GF-D8 (cell line): ENCODE results near the gene SMAD2.
"Not testable (repeated sequence)": the region's sequence is repeated elsewhere in the genome, so short reads cannot be mapped to it uniquely, and the experiment has no call there.

Experiments used
- DNase-seq: peaks from one replicate; lab custom pipeline; 2025; lab: John Stamatoyannopoulos, UW

SMAD2 gene

DNA sequence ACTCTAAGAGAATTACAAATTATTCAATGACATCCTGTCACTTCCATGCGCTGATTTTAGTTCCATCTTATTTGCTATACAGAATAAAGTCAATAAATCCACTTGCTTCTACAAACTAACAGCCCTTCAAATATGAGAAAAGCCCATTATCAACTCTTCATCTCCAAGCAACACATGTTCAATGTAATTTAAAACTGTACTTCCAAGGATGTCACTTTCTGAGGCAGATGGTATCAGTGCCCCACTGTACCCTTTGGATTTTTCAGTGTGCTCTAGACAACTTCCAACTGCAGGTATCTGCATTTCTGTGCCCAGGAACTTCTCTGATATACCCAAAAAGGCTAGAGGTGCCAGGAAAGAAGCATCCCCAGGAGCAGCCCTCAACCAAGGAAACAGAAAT lies 87.6 kb downstream of the SMAD2 start:
- DNase-seq = no peak

DNA sequence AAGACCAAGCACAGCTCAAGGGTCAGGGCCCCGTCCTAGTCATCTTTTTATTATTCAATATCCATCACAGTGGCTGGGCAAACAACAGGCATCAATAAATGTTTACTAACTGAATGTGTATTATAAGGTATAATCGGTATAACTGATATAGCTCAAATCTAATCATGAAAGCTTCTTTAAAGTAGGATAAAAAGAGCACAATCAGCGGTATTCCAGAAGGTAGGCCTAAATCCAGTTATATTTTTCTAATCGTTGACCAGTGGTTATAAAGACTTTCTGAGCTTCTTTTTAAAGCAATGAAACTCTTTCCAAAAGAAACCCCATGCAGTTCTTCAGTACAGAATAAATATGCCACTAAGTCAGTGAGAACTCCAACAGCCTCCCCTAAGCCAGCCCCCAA lies 92.1 kb downstream of the SMAD2 start:
- DNase-seq = no peak

DNA sequence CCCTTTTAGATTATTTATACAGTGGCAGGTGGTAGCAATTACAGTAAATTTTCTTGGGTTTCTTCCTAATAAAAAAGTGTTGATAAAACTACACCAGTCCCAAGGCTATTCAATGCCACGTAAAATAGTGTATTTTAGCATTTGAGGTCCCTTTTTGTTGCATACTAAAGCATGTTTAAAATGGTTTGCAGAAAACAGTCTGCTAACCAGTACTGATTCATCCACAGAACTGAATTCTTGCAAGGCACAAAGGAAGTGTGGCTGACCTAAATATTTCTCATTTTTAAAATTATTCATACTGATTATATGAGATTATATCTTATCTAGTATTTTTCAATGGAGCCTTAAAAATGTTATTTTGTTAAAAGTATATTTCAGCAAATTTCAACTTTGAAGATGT lies 98.1 kb downstream of the SMAD2 start:
- no peak for DNase-seq

DNA sequence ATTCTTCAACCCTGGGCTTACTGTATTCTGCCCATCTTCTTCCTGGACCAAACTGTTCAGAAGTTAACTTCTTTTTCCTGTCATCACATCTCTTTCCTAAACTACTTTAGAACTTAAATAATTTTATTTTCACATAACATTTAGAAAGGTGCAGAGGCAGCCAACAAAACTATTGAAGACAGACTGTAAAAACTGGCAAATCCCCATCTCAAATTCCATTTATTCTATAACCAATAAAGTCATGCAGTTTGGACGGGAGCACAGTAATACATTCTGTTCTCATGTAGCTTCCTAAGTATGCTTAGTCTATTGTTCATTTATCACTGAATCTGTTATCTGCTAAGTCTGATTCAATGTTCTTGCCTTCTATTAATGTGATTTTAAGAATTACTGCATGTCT lies 99.1 kb downstream of the SMAD2 start:
- DNase-seq = no peak

DNA sequence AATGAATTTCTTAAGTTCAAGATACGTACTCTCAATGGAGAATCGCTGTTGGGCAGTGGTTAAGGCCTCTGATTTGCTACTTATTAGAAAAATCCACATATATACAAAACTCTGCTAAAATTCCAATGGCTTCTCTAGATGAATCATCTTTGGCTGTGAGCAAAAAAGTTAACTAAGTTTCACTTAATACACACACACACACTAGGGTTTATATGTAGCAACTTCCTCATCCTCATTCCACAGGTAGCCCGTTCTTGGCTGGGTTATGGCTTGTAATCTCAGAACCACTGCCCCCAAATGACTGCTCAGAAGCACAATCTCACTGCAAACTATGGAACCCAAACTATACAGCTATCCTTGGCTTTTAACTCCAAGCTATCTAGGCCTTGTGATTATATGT lies 99.7 kb downstream of the SMAD2 start:
- no peak for DNase-seq

DNA sequence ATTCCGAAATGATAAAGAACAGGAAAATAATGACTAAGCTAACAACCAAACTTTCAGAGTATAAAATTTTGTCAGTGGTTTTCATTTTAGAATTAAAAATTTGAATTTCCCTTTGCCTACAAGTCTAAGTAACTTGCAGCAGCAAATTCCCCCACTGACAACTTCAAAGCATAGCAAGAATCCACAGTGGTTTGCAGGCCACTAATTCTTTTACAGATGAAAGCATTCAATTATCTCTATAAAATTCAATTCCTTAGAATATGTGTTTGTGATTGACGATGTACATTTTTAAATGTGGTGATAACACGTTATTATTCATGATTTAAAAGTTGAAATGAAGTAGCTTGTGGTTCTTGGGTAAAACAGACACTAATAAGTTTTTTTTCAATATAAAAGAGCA lies 100.6 kb downstream of the SMAD2 start:
- no peak for DNase-seq

DNA sequence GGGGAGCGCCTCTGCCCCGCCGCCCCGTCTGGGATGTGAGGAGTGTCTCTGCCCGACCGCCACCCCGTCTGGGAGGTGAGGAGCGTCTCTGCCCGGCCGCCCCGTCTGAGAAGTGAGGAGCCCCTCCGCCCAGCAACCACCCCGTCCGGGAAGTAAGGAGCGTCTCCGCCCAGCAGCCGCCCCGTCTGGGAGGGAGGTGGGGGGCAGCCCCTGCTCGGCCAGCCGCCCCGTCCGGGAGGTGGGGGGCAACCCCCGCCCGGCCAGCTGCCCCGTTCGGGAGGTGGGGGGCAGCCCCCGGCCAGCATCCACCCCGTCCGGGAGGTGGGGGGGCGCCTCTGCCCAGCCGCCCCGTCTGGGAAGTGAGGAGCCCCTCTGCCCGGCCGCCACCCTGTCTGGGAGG lies 102.4 kb downstream of the SMAD2 start:
- not testable (repeated sequence) for DNase-seq

DNA sequence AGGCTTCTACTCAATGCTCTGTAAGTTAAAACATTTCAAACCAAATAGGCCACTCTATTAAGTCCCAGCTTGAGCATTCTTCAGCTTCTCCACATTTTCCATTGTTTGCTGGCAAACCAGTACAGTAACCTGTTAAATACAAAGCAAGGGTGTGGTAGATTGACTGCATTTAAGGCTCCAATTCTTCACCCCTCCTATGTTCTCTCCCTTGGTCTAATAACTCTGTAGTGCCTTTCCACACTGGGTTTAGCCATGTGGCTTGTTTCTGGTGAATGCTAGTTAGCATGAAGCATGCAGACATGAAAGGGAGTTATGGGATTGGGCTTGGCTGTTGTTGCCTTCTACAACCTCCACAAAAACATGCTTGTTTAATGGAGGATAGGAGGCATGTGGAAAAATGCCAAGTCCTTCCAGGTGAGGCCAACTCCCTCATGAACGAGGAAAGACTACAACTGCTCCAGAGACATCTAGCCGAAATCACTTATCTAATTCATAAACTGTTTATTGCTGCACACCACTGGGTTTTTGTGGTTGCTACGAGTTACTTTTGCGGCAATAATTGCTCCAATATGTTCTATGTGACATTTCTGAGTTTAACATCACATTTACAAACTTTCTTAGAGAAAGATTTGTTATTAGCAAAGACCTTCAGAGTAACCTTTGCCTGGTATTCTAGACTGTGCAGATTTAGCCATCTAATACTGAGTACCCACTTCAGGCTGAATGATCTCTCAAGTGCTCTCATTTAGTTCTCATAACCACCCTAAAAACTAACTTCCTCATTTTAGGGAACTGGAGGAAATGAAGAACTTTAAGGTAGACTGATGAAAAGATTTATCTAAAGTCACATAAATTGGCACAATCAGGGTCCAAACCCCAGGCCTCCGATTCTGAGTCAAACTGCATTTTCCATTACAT lies 104.0 kb downstream of the SMAD2 start:
- DNase-seq = no peak

DNA sequence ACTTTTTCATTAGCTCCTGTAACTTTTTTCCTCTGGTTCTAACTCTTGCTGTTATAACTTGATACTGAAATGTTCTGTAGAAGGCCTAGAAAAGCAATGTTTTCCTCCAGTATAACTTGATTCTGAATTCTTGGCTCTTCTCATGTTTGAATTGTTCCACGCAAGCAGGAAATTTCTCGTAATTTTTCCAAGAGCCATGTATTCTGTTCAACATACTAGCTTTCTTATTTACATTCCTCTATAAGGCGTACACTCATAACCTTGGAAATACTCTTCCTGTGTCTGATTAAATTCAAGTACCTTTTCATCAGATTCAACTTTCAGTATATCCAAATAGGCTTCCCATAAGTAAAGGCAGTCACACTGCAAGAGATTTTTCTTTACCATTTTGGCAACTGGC lies 109.1 kb downstream of the SMAD2 start:
- no peak for DNase-seq

DNA sequence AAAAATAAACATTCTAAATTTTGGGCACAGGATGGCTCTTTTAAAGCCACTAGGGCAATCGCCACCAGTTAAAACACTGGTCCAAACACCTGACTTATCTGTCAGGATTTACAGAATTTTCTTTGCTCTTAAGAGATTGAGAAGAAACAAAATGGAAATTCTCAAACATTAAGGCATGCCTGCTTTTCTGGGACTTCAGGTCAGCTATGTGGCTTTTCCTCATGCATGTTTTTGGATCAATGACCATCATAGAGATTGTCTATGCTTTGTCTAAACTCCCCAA lies 112.7 kb downstream of the SMAD2 start:
- no peak for DNase-seq

DNA sequence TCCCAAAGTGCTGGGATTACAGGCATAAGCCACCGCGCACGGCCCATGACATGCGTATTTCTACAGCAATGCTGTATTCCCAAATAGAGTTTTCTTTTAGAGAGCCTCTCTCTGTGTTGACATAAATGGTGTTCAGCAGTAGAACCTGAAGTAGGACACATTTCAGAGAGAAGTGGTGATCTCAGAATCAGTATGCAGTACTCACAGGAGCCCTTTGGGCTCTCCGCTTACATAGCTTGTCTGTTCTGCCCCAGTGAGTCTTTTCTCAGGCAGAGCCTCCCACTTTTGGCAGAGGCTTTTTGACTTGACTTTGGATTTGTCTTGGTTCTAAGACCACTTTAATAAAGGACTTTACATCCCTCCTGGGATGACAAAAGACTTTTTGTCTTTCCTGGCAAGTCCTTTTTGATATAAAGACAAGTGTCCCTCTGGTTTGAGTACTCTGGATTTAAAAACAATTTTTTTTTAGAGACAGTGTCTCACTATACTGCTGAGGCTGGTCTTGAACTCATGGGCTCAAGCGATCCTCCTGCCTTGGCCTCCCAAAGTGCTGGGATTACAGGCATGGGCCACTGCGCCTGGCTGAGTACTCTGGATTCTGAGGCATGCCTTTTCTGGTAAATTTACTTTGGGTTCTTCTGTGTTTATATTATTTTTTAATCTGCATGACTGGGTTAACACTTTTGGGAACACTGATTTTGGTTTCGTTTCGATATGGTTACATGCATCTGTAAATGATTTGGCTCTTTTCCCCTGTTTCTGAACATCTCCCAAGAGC lies 113.3 kb downstream of the SMAD2 start:
- DNase-seq = no peak

DNA sequence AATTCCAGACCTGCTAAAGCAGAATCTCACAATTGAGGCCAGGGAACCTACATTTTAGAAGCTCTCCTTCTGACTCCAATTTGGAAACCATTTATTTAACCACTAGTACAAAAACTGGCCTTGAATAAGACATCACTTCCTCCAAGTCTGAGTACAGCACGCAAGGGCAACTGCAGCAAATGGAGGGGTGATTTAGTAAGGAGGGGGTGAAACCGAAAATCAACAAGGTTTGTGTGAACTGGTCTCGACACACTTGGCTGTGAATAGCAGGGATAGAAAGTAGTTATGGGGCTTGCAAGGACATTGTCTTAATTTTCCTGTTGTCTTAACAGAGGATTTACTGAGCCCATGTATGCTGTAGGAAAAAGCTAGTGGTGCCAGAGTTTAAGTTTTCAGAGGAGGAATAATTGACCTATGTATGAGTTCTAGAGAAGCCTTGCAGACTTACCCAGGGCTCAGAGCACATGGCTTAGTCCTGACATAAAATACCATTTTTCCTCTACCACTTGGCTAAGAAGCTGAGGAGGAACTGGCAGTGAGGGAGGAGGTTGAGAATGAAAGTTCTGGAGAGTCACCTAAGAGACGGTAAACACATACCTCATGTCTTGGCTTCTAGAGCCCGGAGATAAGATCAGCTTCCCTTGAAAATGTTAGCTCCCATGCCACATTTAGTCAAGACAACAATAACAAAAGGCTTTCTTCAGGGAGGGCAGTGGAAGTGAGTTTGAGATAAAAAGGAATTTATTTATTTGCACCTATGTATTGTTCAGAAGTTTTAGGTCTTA lies 114.8 kb downstream of the SMAD2 start:
- no peak for DNase-seq

DNA sequence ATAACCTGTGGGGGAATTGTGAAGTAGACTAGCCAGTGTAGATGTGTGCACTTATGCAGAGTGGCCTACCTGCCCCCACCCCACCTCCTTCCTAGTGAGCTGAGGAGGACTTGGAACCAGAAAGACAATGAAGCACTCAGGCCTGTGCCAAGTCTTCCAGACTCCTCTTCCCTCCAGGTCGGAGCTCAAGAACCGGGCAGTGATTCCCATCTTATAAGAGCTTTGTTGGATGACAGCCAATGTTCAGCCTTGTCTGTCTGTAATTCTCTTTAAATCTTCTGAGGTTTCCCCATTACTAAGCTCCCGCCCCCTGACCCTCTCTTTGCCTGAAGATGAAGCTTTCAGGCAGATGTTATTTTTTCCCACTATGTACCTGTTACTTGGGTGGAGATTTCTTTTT lies 121.0 kb downstream of the SMAD2 start:
- no peak for DNase-seq

DNA sequence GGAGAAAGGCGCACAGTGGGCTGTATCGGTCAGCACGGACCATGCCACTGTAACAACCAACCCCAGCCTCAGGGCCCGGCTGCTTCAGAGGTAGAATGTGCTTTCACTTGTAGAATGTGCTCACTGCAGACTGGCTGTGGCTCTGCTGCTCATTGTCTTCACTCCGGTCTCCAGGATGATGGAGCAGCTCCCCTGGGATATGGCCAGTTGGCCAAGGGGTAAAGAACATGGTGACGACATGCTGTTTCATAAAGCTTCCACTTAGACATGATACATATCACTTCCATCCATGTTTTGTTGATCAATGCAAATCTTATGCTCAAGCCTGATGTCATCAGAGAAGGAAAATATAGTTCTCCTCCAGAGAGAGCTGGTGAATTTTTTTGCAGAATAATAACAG lies 127.7 kb downstream of the SMAD2 start:
- no peak for DNase-seq

DNA sequence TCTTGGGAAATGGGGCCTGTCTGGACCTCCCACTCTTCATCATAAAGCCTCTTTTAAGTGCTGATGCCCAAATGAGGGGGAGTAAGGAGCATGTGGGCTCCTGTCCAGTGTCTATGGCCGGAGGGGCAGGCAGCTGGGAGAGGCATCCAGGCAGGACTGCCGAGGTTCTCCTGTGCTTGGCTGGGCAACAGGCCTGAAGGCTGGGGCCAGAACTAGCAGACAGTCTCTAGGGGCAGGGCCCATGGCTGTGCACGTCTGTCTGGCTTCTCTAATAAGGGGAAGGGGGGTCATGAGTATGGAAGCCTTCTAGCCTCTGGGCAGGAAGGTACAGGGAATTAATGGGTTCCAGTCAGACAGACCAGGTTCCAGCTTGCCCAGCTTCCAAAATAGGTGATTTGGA lies 128.6 kb downstream of the SMAD2 start:
- DNase-seq = no peak

DNA sequence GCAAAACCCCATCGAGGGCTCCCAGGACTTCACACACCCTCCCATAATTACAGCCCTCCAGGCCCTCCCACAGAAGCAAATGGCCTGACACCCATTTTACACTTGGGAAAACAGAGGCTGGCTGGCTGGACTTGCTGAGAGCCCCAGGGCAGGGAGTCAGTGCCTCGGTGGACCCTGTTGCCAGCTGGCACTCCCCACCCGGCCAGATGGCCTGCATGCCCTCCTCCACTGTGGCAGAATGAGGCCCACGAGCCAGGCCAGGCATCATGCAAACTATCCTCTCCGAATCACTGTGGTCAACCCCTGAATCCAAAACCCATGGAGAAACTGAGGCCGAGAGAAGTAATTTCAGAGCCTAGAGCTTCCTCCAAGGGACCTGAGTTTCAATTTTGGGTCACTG lies 129.7 kb downstream of the SMAD2 start:
- no peak for DNase-seq

DNA sequence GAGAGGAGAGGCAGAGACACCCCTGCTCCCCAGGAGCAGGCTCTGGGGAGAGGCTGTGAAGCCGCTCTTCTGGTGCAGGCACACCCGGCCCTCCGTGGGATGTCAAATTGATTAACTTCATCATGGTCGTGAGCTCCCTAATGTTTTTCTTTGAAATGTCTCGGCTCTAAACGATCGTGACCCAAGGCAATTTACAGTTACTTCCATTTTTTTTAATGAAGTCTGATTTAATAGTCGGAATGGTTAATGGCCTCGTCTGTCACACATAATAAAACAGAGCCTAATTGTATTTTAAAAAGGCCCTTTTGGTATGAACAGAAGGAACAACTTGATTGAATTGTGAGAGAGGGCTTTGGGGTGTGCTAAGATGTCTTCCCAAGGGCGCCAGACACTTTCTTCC lies 130.2 kb downstream of the SMAD2 start:
- DNase-seq = no peak

DNA sequence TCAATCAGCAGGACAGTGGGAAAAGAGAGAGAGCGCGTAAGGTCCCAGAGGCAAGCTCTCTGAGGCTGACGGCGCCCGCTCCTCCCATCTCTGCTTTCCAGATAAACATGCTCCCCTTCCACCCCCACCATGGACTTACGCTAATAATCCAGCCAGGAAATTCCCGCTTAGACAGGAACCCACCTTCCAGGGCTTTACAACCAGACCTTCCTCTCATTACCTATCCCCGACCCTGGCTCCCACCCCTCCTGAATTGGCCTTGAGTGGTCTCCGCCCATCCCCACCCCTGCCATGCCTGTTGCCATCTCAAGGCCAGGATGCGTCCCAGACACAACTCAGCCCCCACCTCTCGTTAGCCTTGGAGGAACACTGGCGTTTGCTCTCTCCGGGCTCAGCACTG lies 131.1 kb downstream of the SMAD2 start:
- no peak for DNase-seq

DNA sequence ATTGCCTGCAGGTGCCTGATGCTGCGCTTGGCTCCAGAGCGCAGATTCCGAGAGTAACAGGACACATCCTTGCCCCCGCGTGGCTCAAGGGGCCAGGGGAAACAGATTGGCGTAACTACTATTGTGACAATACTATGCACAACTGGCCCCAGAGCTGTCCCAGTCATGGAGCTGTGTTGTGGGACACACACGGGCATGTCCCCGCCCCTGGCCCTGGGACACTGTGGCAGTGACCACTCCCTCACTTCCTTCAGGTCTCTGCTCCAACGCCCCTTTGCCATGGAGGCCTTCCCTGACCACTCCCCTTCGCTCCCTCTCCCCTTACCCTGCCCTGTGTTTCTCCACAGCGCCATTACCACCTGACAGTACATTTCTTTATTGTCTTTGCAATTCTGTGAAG lies 132.1 kb downstream of the SMAD2 start:
- no peak for DNase-seq

DNA sequence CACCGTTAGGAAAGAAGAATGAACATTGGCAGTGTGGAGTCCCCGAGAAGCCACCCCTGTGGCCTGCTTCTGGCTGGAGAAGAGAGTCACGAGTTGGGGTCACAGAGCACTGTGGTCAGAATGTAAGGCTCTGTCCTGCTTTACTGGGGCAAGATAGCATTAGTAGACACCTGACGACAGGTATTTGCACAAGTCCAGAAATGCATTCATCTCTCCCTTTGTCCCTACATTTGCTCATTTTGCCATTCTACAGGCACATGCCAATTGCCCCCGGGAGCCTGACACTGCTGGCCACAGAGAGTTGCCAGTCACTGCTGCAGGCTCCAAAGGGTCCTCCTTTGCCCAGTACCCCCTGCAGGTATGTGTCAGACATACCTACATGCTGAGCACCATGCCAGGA lies 133.3 kb downstream of the SMAD2 start:
- DNase-seq = no peak

DNA sequence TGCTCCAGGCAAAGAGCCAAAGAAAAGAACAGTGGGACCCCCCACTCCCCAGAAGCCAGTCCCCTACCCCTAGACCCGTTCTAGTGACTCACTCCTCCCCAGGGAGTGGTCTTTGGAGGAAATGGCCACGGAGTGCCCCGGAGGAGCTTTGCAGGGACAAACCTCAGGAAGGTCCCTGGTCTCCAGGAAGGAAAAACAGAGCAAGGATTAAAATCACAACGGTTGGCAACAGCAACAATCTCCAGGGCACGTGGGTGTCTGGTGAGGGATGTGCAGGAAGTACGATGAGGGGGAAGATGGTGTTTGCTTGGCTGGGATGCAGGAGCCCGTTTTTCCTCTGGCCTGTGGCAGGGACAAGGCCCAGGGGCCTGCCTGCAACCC lies 135.0 kb downstream of the SMAD2 start:
- no peak for DNase-seq

DNA sequence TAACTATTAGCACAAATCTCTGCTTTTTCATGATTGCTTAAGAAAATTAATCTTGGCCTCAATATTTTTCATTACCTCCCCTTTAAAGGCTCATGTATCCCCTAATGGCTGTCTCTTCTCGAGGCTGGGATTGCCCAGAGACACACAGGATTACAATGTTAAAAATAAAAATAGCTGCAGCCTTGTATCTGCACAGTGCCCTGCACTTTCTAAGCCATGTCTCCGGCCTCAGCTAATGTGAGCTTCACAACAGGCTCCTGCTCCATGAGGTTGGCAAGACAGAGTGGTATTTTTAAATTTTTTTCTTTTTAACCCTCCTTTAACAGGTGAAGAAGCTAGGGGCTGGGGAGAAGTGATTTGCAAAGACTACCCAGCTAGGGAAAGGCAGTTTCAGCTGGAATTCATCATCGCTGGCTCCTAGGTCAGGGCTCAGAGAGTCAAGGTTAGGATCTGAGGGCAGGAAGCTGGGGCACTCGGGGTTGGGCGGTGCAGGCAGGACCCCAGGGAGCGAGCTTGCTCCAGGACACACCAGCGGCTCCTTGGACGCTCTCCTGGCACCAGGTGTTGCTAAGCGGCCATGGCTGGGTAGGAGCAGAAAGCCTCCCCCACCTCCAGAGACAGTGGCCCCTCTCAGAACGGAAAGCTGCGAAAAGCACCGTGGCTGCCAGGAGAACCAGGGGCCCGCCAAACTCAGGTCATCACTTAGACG lies 135.6 kb downstream of the SMAD2 start:
- no peak for DNase-seq
